Osteoblast (primary cell): Measurements from ENCODE around the gene FSCB. TPM values are rescaled to one million over a fixed set of nuclear protein-coding genes. Genes with fewer than 3 reads are reported as not detected.

ENCODE experiments used
- DNase-seq: peaks from one replicate; pipeline ENCODE4 v3.0.0; 2011; ENCODE audit warnings: low spot score, mixed read lengths; ENCODE audit not compliant: insufficient read length; ENCODE audit errors: missing footprints
- H2AFZ ChIP-seq: 2 replicates; pipeline ENCODE4 v1.6.0; 2011; ENCODE audit warnings: mild to moderate bottlenecking, low read length
- H3K27ac ChIP-seq: 2 replicates; pipeline ENCODE4 v1.5.1; 2011; ENCODE audit warnings: mild to moderate bottlenecking, low read depth, low read length, moderate library complexity
- H3K27me3 ChIP-seq: 2 replicates; pipeline ENCODE4 v1.6.0; 2012; ENCODE audit warnings: mild to moderate bottlenecking, control low read depth, inconsistent platforms, low read length, moderate library complexity; ENCODE audit not compliant: insufficient read depth
- H3K36me3 ChIP-seq: 2 replicates; pipeline ENCODE4 v1.5.1; 2011; ENCODE audit warnings: mild to moderate bottlenecking, low read length, control low read depth, moderate library complexity; ENCODE audit not compliant: insufficient read depth
- H3K4me1 ChIP-seq: 2 replicates; pipeline ENCODE4 v1.5.1; 2011; ENCODE audit warnings: mild to moderate bottlenecking, low read length, control low read depth, moderate library complexity; ENCODE audit not compliant: insufficient read depth
- H3K4me2 ChIP-seq: 2 replicates; pipeline ENCODE4 v1.6.0; 2011; ENCODE audit warnings: mild to moderate bottlenecking, low read length; ENCODE audit not compliant: insufficient read depth
- H3K4me3 ChIP-seq: fragments of 200-600 bp; sonication (generic); 3 replicates; pipeline ENCODE4 v1.5.1; 2012; ENCODE audit warnings: mild to moderate bottlenecking, low read length, inconsistent platforms; ENCODE audit not compliant: insufficient read depth
- H3K79me2 ChIP-seq: 2 replicates; pipeline ENCODE4 v1.6.0; 2012; ENCODE audit warnings: mild to moderate bottlenecking, low read length, control low read depth, inconsistent platforms; ENCODE audit not compliant: insufficient read depth
- H3K9me3 ChIP-seq: 2 replicates; pipeline ENCODE4 v1.5.1; 2011; ENCODE audit warnings: low read depth, low read length, control low read depth
- H4K20me1 ChIP-seq: 2 replicates; pipeline ENCODE4 v1.6.0; 2012; ENCODE audit warnings: mild to moderate bottlenecking, low read length, control low read depth; ENCODE audit not compliant: insufficient read depth
- CTCF ChIP-seq: IDR thresholded peaks from 2 replicates; pipeline ENCODE4 v1.5.1; 2011; ENCODE audit warnings: mild to moderate bottlenecking, low read depth, low read length, moderate library complexity; ENCODE audit errors: extremely low read depth
- total RNA-seq: library from RNA; depleted of rRNA; stranded (reverse); fragments of >200 nt; gene quantifications from 2 replicates; pipeline ENCODE4 v1.2.3, GENCODE V29; 2012

FSCB gene
- not detected in 2 replicates for total RNA-seq

DNA sequence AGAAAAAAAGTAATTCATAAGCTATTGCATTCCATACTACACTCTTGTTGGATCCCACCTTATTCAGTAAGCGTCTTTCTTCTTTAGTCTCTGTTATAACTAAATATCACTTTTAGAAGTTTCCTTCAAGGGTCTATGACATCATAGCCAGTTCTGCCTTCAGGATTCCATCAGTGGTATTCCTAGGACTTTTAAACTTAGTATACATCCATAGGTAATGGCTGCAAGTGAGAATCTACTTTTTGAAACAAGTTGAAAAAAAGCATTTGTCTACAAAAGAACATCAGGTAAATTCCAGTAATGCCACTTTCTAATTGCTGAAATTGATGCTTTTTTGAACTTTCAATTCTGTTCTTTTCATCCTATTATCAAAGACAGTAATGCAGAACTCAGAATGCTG is at the start of gene FSCB:
FSCB (minus strand) TSS at position 101 of the 400 bp plus-strand sequence. CDS start 296 bp downstream, outside the sequence.
- DNase-seq: no peak
- Histone ChIP-seq H3K27ac (no peak within 1 kb of the TSS), H3K4me1 (no peaks in the 10 kb centered on the region), H3K79me2 (no peaks in the 10 kb centered on the region), H3K4me3 (no peak within 1 kb of the TSS), H2AFZ (no peak within 1 kb of the TSS), H4K20me1 (no peaks in the 10 kb centered on the region), H3K4me2 (no peak within 1 kb of the TSS), H3K9me3 (no peaks in the 10 kb centered on the region), H3K27me3 (no peaks in the 10 kb centered on the region), H3K36me3 (no peaks in the 10 kb centered on the region)
- no peak for TF ChIP-seq CTCF

GRCh38 chr14:44531658-44532057 is 24.6 kb upstream of the FSCB start:
- H3K4me3 ChIP-seq: no peak overlapping the region
- no peaks in the 10 kb centered on the region for H3K4me1 ChIP-seq
- no peak for TF ChIP-seq CTCF
- no peak overlapping the region for H3K4me2 ChIP-seq
- no peaks in the 10 kb centered on the region for H3K79me2 ChIP-seq
- no peaks in the 10 kb centered on the region for H3K9me3 ChIP-seq
- H4K20me1 ChIP-seq: no peaks in the 10 kb centered on the region
- no peaks in the 10 kb centered on the region for H3K36me3 ChIP-seq
- no peak overlapping the region for H2AFZ ChIP-seq
- H3K27ac ChIP-seq: no peak overlapping the region
- no peak for DNase-seq
- H3K27me3 ChIP-seq: no peaks in the 10 kb centered on the region

DNA sequence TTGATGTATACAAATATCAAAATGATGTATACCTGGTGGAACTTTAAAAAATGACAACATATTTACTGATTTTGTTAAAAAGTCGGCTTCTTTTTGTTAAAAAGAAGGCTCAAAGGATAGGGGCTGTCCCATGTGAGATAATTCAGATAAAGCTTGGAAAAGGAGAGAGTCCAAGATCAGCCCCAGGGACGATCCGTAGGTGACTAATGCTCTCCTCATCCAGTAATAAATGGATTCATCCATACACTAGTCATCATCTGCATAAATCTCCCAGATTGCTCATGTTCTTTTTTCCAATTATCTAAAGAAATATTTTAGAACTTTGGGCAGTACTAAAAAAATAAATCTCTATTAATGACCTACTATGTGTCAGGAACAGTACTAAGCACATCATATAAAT is 23.4 kb upstream of the FSCB start:
- Histone ChIP-seq H3K79me2 (no peaks in the 10 kb centered on the region), H3K4me2 (no peak overlapping the region), H3K36me3 (no peaks in the 10 kb centered on the region), H3K27me3 (no peaks in the 10 kb centered on the region), H3K4me3 (no peak overlapping the region), H3K27ac (no peak overlapping the region), H3K4me1 (no peaks in the 10 kb centered on the region), H2AFZ (no peak overlapping the region), H3K9me3 (no peaks in the 10 kb centered on the region), H4K20me1 (no peaks in the 10 kb centered on the region)
- no peak for TF ChIP-seq CTCF
- no peak for DNase-seq

- no peak overlapping the region for H3K4me2 ChIP-seq
- no peaks in the 10 kb centered on the region for H3K36me3 ChIP-seq
- H3K4me3 ChIP-seq: no peak overlapping the region
- no peaks in the 10 kb centered on the region for H3K79me2 ChIP-seq
- H3K4me1 ChIP-seq: no peaks in the 10 kb centered on the region
- H3K27ac ChIP-seq: no peak overlapping the region
- no peak for DNase-seq
- H3K9me3 ChIP-seq: no peaks in the 10 kb centered on the region
- H4K20me1 ChIP-seq: no peaks in the 10 kb centered on the region
- H2AFZ ChIP-seq: no peak overlapping the region
- no peak for TF ChIP-seq CTCF
- H3K27me3 ChIP-seq: no peaks in the 10 kb centered on the region
Measured at GRCh38 chr14:44529026-44529425, 21.9 kb upstream of the FSCB start.
